ENCODE data around the gene OSGEPL1. TPM values are rescaled to one million over a fixed set of nuclear protein-coding genes. Genes with fewer than 3 reads are reported as not detected.

Gene OSGEPL1
- total RNA-seq, 4 donors from 2014 or later = 2.6 to 10.3 (median 6.8) TPM

DNA sequence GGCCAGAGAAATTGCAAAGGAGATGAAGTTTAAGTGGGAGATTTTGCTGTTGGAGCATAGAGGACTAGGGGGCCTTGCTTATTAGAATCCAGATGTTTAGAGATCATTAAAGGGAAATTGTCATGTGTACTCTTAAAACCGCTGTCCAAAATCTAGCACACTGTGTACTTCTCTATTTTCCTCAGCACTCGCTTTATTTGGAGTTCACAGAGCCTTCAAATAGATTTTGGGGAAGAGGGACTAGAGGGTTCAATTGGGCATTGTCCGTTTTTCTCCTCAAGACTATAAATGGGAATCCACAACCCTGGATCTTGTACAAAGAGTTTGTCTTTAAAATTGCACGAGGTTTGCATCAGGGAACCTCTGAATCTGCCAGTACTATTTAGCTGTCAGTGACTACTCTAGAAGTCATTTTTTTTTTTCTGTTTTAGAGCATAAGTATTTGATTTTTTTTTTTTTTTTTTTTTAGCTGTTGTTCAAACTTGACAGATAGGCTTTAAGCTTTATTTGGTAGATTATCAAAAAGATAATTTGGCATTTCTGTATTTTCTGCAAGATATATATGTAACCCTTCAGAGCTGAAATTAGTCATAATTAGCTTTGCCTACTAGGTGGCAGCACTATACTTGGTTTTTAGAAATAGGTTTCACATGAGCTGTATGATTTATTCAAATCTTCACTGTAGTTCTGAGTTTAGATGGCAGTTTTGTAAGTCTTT is 35.9 kb upstream of the OSGEPL1 start:
- no peak overlapping the region for H3K4me3 ChIP-seq (ENCODE audit: low read depth, poor library complexity, severe bottlenecking)
- WGBS, 2 donors = 48 to 51% methylated on average over 4 of the region's 4 CpGs
- TF ChIP-seq, protein P1, sequence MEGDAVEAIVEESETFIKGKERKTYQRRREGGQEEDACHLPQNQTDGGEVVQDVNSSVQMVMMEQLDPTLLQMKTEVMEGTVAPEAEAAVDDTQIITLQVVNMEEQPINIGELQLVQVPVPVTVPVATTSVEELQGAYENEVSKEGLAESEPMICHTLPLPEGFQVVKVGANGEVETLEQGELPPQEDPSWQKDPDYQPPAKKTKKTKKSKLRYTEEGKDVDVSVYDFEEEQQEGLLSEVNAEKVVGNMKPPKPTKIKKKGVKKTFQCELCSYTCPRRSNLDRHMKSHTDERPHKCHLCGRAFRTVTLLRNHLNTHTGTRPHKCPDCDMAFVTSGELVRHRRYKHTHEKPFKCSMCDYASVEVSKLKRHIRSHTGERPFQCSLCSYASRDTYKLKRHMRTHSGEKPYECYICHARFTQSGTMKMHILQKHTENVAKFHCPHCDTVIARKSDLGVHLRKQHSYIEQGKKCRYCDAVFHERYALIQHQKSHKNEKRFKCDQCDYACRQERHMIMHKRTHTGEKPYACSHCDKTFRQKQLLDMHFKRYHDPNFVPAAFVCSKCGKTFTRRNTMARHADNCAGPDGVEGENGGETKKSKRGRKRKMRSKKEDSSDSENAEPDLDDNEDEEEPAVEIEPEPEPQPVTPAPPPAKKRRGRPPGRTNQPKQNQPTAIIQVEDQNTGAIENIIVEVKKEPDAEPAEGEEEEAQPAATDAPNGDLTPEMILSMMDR (IDR thresholded peaks at IDR 0.05) = no peak
- TF ChIP-seq POLR2A (IDR thresholded peaks at IDR 0.05) = no peak
- intact Hi-C loops (cut with DNase I; ENCODE audit: low total_unique reads) = no loop called here
- DNase-seq (ENCODE audit: low spot score in 2 of 2) = no peak

DNA sequence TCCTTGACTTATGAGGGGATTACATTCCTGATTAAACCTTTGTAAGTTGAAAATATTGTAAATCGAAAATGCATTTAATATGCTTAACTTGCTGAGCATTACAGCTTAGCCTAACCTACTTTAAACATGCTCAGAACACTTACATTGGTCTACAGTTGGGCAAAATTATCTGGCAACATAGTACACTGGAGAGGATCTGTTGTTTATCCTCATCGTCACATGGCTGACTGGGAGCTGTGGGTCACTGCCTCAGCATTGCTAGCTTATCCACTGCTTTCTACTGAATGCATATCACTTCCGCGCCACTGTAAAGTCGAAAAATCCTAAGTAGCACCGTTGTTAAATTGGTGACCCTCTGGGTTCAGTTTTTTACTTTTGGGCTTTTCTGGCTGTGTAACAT is 35.3 kb upstream of the OSGEPL1 start:
- TF ChIP-seq POLR2A (IDR thresholded peaks at IDR 0.05) = no peak
- TF ChIP-seq, protein P1 (IDR thresholded peaks at IDR 0.05) = no peak
- H3K4me3 ChIP-seq (ENCODE audit: low read depth, poor library complexity, severe bottlenecking) = no peak overlapping the region
- DNase-seq (ENCODE audit: low spot score in 2 of 2) = no peak
- WGBS, 2 donors = 90 to 95% methylated on average over 6 of the region's 6 CpGs
- intact Hi-C loops (cut with DNase I; ENCODE audit: low total_unique reads) = no loop called here

DNA sequence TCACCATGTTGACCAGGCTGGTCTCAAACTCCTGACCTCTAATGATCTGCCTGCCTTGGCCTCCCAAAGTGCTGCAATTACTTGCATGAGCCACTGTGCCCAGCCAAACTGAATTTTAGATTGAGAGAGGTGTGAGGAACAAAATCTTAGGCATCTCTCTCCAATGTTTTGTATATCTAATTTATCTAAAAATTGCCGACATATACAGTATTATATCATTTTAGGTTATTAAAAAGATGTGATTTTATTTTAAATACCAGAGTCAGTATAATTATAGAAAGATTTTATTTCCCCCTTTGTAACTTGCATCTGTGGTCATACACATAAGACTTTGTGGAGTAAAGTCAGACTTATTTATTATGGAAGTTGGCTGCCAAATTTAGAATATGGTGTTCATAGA is 31.7 kb upstream of the OSGEPL1 start:
- H3K4me3 ChIP-seq (ENCODE audit: low read depth, poor library complexity, severe bottlenecking) = no peak overlapping the region
- DNase-seq (ENCODE audit: low spot score in 2 of 2) = no peak
- intact Hi-C loops (cut with DNase I; ENCODE audit: low total_unique reads) = no loop called here
- no peak for TF ChIP-seq POLR2A (IDR thresholded peaks at IDR 0.05)
- TF ChIP-seq, protein P1 (IDR thresholded peaks at IDR 0.05) = no peak
- 96 to 100% methylated on average over 1 of the region's 1 CpG for WGBS, 2 donors

DNA sequence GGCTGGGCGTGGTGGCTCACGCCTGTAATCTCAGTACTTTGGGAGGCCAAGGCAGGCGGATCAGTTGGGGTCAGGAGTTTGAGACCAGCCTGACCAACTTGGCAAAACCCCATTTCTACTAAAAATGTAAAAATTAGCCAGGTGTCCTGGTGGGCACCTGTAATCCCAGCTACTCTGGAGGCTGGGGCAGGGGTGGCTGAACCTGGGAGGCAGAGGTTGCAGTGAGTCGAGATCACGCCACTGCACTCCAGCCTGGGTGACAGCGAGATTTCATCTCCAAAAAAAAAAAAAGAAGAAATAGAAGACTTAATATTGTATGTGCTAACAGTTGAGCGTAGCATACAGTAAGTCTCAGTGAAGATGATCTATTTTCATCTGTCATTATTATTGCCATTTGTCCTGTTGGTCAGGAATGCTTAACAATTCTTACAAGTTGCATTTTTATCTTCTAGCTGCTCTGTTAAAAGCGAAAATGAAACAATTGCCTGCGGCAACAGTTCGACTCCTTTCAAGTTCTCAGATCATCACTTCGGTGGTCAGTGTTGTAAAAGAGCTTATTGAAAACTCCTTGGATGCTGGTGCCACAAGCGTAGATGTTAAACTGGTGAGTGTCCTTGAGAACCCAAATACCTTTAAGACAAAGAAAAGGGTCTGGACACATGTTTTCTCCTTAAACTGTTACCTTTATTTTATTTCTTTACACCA is 28.9 kb upstream of the OSGEPL1 start:
- TF ChIP-seq, protein P1 (IDR thresholded peaks at IDR 0.05) = no peak
- no peak for TF ChIP-seq POLR2A (IDR thresholded peaks at IDR 0.05)
- intact Hi-C loops (cut with DNase I; ENCODE audit: low total_unique reads) = no loop called here
- DNase-seq (ENCODE audit: low spot score in 2 of 2) = no peak
- whole genome bisulfite sequencing, 2 donors = 91 to 93% methylated on average over 12 of the region's 12 CpGs
- no peak overlapping the region for H3K4me3 ChIP-seq (ENCODE audit: low read depth, poor library complexity, severe bottlenecking)

DNA sequence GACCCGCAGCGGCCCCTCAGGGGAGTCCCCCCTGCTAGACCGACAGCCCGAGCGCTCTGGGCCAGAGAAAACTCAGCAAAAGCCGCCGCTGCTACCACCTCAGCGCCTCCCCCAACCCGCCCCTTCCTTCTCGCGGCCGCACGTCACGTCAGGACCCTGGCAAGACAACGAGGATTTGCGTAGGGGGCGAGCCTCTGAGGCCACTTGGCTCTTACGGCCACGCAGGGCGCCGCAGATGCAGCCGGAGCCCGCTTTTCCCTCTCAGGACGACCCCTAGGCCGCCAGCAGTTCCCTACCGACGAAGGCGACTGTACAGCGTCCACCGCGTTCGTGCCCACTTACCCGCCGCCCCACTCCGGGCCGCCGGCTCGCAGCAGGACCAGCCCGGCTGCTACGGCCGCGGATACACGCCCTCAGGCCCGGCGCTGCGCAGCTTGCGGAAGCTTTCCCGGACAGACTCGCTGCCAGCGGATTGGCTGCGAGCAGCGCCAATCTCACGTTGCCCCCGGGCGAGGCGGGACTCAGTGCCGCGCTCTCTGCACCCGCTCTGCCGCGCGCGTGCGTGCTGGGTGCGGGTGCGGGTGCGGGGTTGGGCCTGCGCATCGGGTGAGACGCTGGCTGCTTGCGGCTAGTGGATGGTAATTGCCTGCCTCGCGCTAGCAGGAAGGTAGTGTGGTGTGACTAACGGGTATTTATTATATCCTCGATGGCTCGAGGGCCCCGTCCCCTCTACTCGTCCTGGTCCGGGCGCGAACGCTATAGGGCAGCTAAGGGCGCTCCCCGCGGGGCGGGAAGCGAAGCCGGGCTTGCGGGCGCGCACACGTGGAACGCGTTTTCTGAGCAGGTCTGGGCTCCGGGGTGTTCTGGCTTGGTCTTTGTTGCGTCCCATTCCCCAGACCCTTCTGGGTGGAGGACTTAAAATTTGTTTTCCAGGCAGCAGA is 21.6 kb upstream of the OSGEPL1 start, which contains the start of the genes ORMDL1 and PMS1:
Gene ORMDL1, minus strand, starts transcription at position 413 of the 941 bp plus-strand sequence. CDS start 1,744 bp downstream, outside the sequence.
Gene PMS1, plus strand, starts transcription at position 524 of the 941 bp plus-strand sequence. CDS start 7,360 bp downstream, outside the sequence.
- DNase-seq (ENCODE audit: low spot score in 2 of 2) = peak; percentile 92 to 98
- intact Hi-C loops (cut with DNase I; ENCODE audit: low total_unique reads) = no loop called here
- 1% methylated on average over 32 to 61 of the region's 96 CpGs for WGBS, 2 donors
- TF ChIP-seq POLR2A (IDR thresholded peaks at IDR 0.05) = peak in 1 of 2 donors; percentile 30
- TF ChIP-seq, protein P1 (IDR thresholded peaks at IDR 0.05) = no peak
- H3K4me3 ChIP-seq (ENCODE audit: low read depth, poor library complexity, severe bottlenecking) = peak within 1 kb of the TSS; percentile 73

Measured in lower leg skin (tissue), 4 donors.